Measurements from ENCODE around the gene BLMH.

BLMH gene

DNA sequence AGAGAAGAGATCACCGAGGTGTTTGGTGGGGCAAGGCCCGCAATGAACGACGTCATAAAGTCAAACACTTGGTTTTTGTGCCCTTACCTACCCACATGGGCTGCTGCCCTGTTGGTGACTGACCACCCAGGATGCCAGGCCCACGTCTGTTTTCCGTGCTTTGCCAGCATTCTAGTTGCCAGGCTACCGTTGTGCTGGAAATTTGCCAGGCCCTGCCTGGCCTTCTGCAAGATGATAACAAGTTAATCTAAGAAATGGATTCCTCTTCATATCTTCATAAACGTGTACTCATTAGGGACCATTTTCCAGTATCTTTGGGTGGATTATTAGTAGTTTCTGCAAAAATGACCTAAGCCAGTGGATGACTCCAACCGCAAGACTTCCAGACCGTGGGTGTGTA, 91.6 kb downstream of the BLMH start:
- DNase-seq (ENCODE audit: low spot score) = no peak

GRCh38 chr17:30199600-30199999, 92.1 kb downstream of the BLMH start:
- DNase-seq (ENCODE audit: low spot score) = no peak
